ENCODE results near the gene SCAPER. TPM values are rescaled to one million over a fixed set of nuclear protein-coding genes. Genes with fewer than 3 reads are reported as not detected.

The SCAPER gene
- total RNA-seq, 4 donors from 2014 or later: 23.5 to 27.7 (median 24.2) TPM

DNA sequence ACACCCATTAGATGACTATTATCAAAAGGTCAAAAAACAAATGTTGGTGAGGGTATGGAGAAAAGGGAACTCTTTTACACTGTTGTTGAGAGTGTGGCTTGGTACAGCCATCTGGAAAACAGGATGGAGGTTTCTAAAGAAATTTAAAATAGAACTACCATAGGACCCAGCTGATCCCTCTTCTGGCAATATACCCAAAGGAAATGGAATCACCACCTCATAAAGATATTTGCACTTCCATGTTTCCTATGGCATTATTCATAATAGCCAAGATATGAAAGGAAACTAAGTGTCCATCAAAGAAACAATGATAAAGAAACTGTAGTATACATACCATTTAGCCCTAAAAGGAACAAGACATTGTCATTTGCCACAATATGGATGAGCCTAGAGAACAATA lies 186.3 kb downstream of the SCAPER start:
- TF ChIP-seq CTCF (IDR thresholded peaks at IDR 0.05; ENCODE audit: low read depth): no peak

- no peak for TF ChIP-seq CTCF (IDR thresholded peaks at IDR 0.05; ENCODE audit: low read depth)
These were observed 190.2 kb downstream of the SCAPER start for GRCh38 chr15:76714950-76715349.

GRCh38 chr15:76711351-76711827 lies 193.8 kb downstream of the SCAPER start:
- no peak for TF ChIP-seq CTCF (IDR thresholded peaks at IDR 0.05; ENCODE audit: low read depth)

GRCh38 chr15:76696840-76697239 lies 208.3 kb downstream of the SCAPER start:
- TF ChIP-seq CTCF (IDR thresholded peaks at IDR 0.05; ENCODE audit: low read depth): no peak

DNA sequence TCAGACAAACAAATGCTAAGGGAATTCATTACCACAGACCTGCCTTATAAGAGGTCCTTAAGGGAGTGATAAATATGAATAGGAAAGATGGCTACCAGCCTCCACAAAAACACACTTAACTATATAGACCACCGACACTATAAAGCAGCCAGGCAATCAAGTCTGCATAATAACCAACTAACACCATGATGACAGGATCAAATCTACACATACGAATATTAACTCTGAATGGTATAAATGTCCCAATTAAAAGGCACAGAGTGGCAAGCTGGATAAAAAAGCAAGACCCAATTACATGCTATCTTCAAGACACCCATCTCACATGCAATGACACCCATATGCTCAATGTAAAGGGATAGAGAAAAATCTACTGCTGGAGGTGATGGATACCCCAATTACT lies 221.1 kb downstream of the SCAPER start:
- no peak for TF ChIP-seq CTCF (IDR thresholded peaks at IDR 0.05; ENCODE audit: low read depth)

- no peak for TF ChIP-seq CTCF (IDR thresholded peaks at IDR 0.05; ENCODE audit: low read depth)
These were observed 222.3 kb downstream of the SCAPER start for GRCh38 chr15:76682833-76683232.

DNA sequence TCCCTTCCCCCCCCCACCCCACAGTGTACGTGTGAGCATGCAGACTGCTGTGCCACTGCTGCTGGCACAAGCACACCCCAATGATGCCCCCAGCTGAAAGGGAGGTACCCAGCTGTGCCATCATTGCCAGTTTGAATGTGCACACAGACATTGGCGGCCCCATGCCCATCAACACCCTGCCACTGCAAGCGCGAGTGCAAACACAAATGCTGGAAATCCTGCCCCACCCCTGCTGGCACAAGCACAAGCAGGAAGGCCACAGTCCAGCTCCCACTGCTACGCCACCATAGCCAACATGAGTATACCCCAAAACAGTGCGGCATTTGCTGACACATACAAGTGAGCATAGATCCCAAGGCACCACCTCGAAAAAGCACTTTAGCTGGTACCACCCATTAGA lies 222.9 kb downstream of the SCAPER start:
- TF ChIP-seq CTCF (IDR thresholded peaks at IDR 0.05; ENCODE audit: low read depth): no peak
